Suprapubic skin (tissue), 4 donors: ENCODE data around the gene SENP7. TPM values are rescaled to one million over a fixed set of nuclear protein-coding genes. Genes with fewer than 3 reads are reported as not detected.

ENCODE experiments used
- DNase-seq, 2 donors: peaks; one replicate each; pipeline ENCODE4 v3.0.0-alpha.2; 2019; ENCODE audit warnings: low spot score in 2 of 2
- H3K27ac ChIP-seq: fragments of 200-600 bp; sonication (generic); one replicate; pipeline ENCODE4 v1.5.1; 2019
- H3K27me3 ChIP-seq: fragments of 200-600 bp; sonication (generic); one replicate; pipeline ENCODE4 v1.5.1; 2019
- H3K36me3 ChIP-seq: fragments of 200-600 bp; sonication (generic); one replicate; pipeline ENCODE4 v1.5.1; 2019
- H3K4me1 ChIP-seq: fragments of 200-600 bp; sonication (generic); one replicate; pipeline ENCODE4 v1.5.1; 2019
- H3K4me3 ChIP-seq: fragments of 200-600 bp; sonication (generic); one replicate; pipeline ENCODE4 v1.5.1; 2019; ENCODE audit warnings: mild to moderate bottlenecking
- H3K9me3 ChIP-seq: fragments of 200-600 bp; sonication (generic); one replicate; pipeline ENCODE4 v1.5.1; 2019
- CTCF ChIP-seq, 2 donors: fragments of 200-600 bp in 1 of 2; fragments of 450-650 bp in 1 of 2; sonication (generic) in 1 of 2; IDR thresholded peaks; one replicate each; pipeline ENCODE4 v1.5.1; 2016 to 2019; ENCODE audit warnings: antibody characterized with exemption in 2 of 2, mild to moderate bottlenecking in 1 of 2, moderate library complexity in 1 of 2
- EP300 ChIP-seq: sonication (generic); formaldehyde crosslinking; IDR thresholded peaks from one replicate; pipeline ENCODE4 v1.6.1; 2017; ENCODE audit warnings: antibody characterized with exemption
- POLR2A ChIP-seq, 2 donors: fragments of 450-650 bp; IDR thresholded peaks; one replicate each; pipeline ENCODE4 v1.6.1; 2017; ENCODE audit warnings: antibody characterized with exemption in 2 of 2, mild to moderate bottlenecking in 2 of 2, moderate library complexity in 2 of 2
- POLR2AphosphoS5 ChIP-seq, 3 donors: sonication (generic); formaldehyde crosslinking; IDR thresholded peaks; one replicate each; pipeline ENCODE4 v1.6.1; 2017; ENCODE audit warnings: antibody characterized with exemption in 3 of 3
- WGBS: methylation state at CpG from one replicate; pipeline ENCODE4 v1.1.5; 2018; 5-methylcytosine and 5-hydroxymethylcytosine counted together
- total RNA-seq, 4 donors: library from RNA; depleted of rRNA; stranded (reverse); fragments of >200 nt; gene quantifications; one replicate each; pipeline ENCODE4 v1.1.0, GENCODE V29; 2016

SENP7 gene
- total RNA-seq, 4 donors from 2014 or later: 13.3 to 39.4 (median 15.8) TPM

GRCh38 chr3:101529816-101530685 is 17.0 kb upstream of the SENP7 start:
- no peak overlapping the region for H3K4me3 ChIP-seq
- no peak overlapping the region for H3K27ac ChIP-seq
- no peaks in the 10 kb centered on the region for H3K9me3 ChIP-seq
- 87% methylated on average over 4 of the region's 4 CpGs for WGBS
- no peaks in the 10 kb centered on the region for H3K36me3 ChIP-seq
- no peaks in the 10 kb centered on the region for H3K4me1 ChIP-seq
- TF ChIP-seq CTCF (IDR thresholded peaks at IDR 0.05) (no peak), EP300 (no peak), POLR2AphosphoS5 (IDR thresholded peaks at IDR 0.05) (no peak), POLR2A (IDR thresholded peaks at IDR 0.05) (no peak)
- DNase-seq: no peak
- H3K27me3 ChIP-seq: no peaks in the 10 kb centered on the region

GRCh38 chr3:101527906-101528305 is 14.9 kb upstream of the SENP7 start:
- Histone ChIP-seq H3K4me1 (no peaks in the 10 kb centered on the region), H3K27me3 (no peaks in the 10 kb centered on the region), H3K4me3 (no peak overlapping the region), H3K36me3 (no peaks in the 10 kb centered on the region), H3K27ac (no peak overlapping the region), H3K9me3 (no peaks in the 10 kb centered on the region)
- no peak for TF ChIP-seq POLR2AphosphoS5 (IDR thresholded peaks at IDR 0.05)
- WGBS: 71% methylated on average over 1 of the region's 1 CpG
- no peak for DNase-seq

GRCh38 chr3:101527441-101527840 is 14.4 kb upstream of the SENP7 start:
- 80% methylated on average over 4 of the region's 4 CpGs for WGBS
- no peaks in the 10 kb centered on the region for H3K4me1 ChIP-seq
- H3K36me3 ChIP-seq: no peaks in the 10 kb centered on the region
- H3K4me3 ChIP-seq: no peak overlapping the region
- DNase-seq: no peak
- TF ChIP-seq CTCF (IDR thresholded peaks at IDR 0.05) (no peak), POLR2A (IDR thresholded peaks at IDR 0.05) (no peak), EP300 (no peak), POLR2AphosphoS5 (IDR thresholded peaks at IDR 0.05) (no peak)
- H3K27me3 ChIP-seq: no peaks in the 10 kb centered on the region
- no peak overlapping the region for H3K27ac ChIP-seq
- no peaks in the 10 kb centered on the region for H3K9me3 ChIP-seq

GRCh38 chr3:101521211-101521701 is 8.2 kb upstream of the SENP7 start:
- DNase-seq: no peak
- Histone ChIP-seq H3K36me3 (no peaks in the 10 kb centered on the region), H3K27me3 (peaks cover 20% of the 10 kb centered on the region), H3K27ac (no peak overlapping the region), H3K4me3 (no peak overlapping the region), H3K4me1 (peaks cover 7% of the 10 kb centered on the region), H3K9me3 (no peaks in the 10 kb centered on the region)
- TF ChIP-seq POLR2AphosphoS5 (IDR thresholded peaks at IDR 0.05) (no peak), EP300 (no peak), POLR2A (IDR thresholded peaks at IDR 0.05) (no peak), CTCF (IDR thresholded peaks at IDR 0.05) (no peak)
- 52% methylated on average over 4 of the region's 4 CpGs for whole genome bisulfite sequencing

GRCh38 chr3:101519685-101520365 is 6.8 kb upstream of the SENP7 start:
- peaks cover 20% of the 10 kb centered on the region for H3K27me3 ChIP-seq
- H3K4me1 ChIP-seq: peaks cover 7% of the 10 kb centered on the region
- H3K9me3 ChIP-seq: no peaks in the 10 kb centered on the region
- H3K36me3 ChIP-seq: no peaks in the 10 kb centered on the region
- 85% methylated on average over 6 of the region's 6 CpGs for WGBS
- H3K4me3 ChIP-seq: no peak overlapping the region
- H3K27ac ChIP-seq: no peak overlapping the region
- no peak for DNase-seq
- TF ChIP-seq POLR2AphosphoS5 (IDR thresholded peaks at IDR 0.05) (no peak), EP300 (no peak), POLR2A (IDR thresholded peaks at IDR 0.05) (no peak), CTCF (IDR thresholded peaks at IDR 0.05) (no peak)
